ENCODE measurements around the gene SLFNL1.
A peak's percentile ranks its signal among the peaks of the same experiment; 100 is the strongest.

SLFNL1 gene

GRCh38 chr1:41020654-41021053 lies 871 bp downstream of the SLFNL1 start:
- DNase-seq (ENCODE audit: low read depth in 2 of 2, low spot score in 1 of 2): no peak

GRCh38 chr1:41020109-41020576 lies 1.4 kb downstream of the SLFNL1 start:
- no peak for DNase-seq (ENCODE audit: low read depth in 2 of 2, low spot score in 1 of 2)

- DNase-seq (ENCODE audit: low read depth in 2 of 2, low spot score in 1 of 2): no peak
Observed at GRCh38 chr1:41019353-41019745, 2.2 kb downstream of the SLFNL1 start.

GRCh38 chr1:41018018-41018410 lies 3.5 kb downstream of the SLFNL1 start:
- no peak for DNase-seq (ENCODE audit: low read depth in 2 of 2, low spot score in 1 of 2)

- no peak for DNase-seq (ENCODE audit: low read depth in 2 of 2, low spot score in 1 of 2)
Observed at GRCh38 chr1:41017141-41018017, 4.1 kb downstream of the SLFNL1 start.

- DNase-seq (ENCODE audit: low read depth in 2 of 2, low spot score in 1 of 2): no peak
Observed at GRCh38 chr1:41015897-41016470, 5.5 kb downstream of the SLFNL1 start.

GRCh38 chr1:41015281-41015896 lies 6.1 kb downstream of the SLFNL1 start:
- DNase-seq (ENCODE audit: low read depth in 2 of 2, low spot score in 1 of 2): no peak

GRCh38 chr1:41014871-41015270 lies 6.7 kb downstream of the SLFNL1 start:
- DNase-seq (ENCODE audit: low read depth in 2 of 2, low spot score in 1 of 2): no peak

GRCh38 chr1:41013796-41014195 lies 7.7 kb downstream of the SLFNL1 start:
- no peak for DNase-seq (ENCODE audit: low read depth in 2 of 2, low spot score in 1 of 2)

GRCh38 chr1:41013024-41013423 lies 8.5 kb downstream of the SLFNL1 start:
- no peak for DNase-seq (ENCODE audit: low read depth in 2 of 2, low spot score in 1 of 2)

- no peak for DNase-seq (ENCODE audit: low read depth in 2 of 2, low spot score in 1 of 2)
Observed at GRCh38 chr1:41010345-41010744, 11.2 kb downstream of the SLFNL1 start.

GRCh38 chr1:41009466-41009865 lies 12.1 kb downstream of the SLFNL1 start:
- no peak for DNase-seq (ENCODE audit: low read depth in 2 of 2, low spot score in 1 of 2)

GRCh38 chr1:41006942-41007865 lies 14.3 kb downstream of the SLFNL1 start:
- DNase-seq (ENCODE audit: low read depth in 2 of 2, low spot score in 1 of 2): no peak

GRCh38 chr1:41005876-41006275 lies 15.6 kb downstream of the SLFNL1 start:
- DNase-seq (ENCODE audit: low read depth in 2 of 2, low spot score in 1 of 2): no peak

- peak; percentile 71 to 77 for DNase-seq (ENCODE audit: low read depth in 2 of 2, low spot score in 1 of 2)
Observed at GRCh38 chr1:41003640-41004220, 17.8 kb downstream of the SLFNL1 start.

- no peak for DNase-seq (ENCODE audit: low read depth in 2 of 2, low spot score in 1 of 2)
Observed at GRCh38 chr1:41003127-41003639, 18.3 kb downstream of the SLFNL1 start.

GRCh38 chr1:40998668-40999067 lies 22.9 kb downstream of the SLFNL1 start:
- no peak for DNase-seq (ENCODE audit: low read depth in 2 of 2, low spot score in 1 of 2)

- DNase-seq (ENCODE audit: low read depth in 2 of 2, low spot score in 1 of 2): no peak
Observed at GRCh38 chr1:40997096-40997495, 24.4 kb downstream of the SLFNL1 start.

- DNase-seq (ENCODE audit: low read depth in 2 of 2, low spot score in 1 of 2): no peak
Observed at GRCh38 chr1:40989066-40989465, 32.5 kb downstream of the SLFNL1 start.

- DNase-seq (ENCODE audit: low read depth in 2 of 2, low spot score in 1 of 2): no peak
Observed at GRCh38 chr1:40988280-40988679, 33.2 kb downstream of the SLFNL1 start.

Measured in stimulated activated CD8-positive, alpha-beta memory T cell treated with anti-CD3 and anti-CD28 coated beads, Interleukin-4, amount 100 ng/mL, for 1 hour (primary cell).